ENCODE results near the gene RASEF.
A peak's percentile ranks its signal among the peaks of the same experiment; 100 is the strongest.

The RASEF gene

GRCh38 chr9:82961504-82962125, 101.3 kb downstream of the RASEF start:
- Histone ChIP-seq H3K36me3 (ENCODE audit: low read length) (no peaks in the 10 kb centered on the region), H2AFZ (ENCODE audit: low read depth, low read length, severe bottlenecking) (no peak overlapping the region), H3K9ac (ENCODE audit: low read length) (no peak overlapping the region), H4K20me1 (ENCODE audit: low read depth, low read length) (no peaks in the 10 kb centered on the region), H3K4me2 (ENCODE audit: low read depth, low read length, poor library complexity, severe bottlenecking) (no peak overlapping the region), H3F3A (ENCODE audit: insufficient read depth) (no peaks in the 10 kb centered on the region), H3K9me3 (ENCODE audit: insufficient read depth, low read length) (no peaks in the 10 kb centered on the region), H3K79me2 (ENCODE audit: insufficient read depth, low read length) (no peaks in the 10 kb centered on the region), H3K9me2 (replicated peaks; ENCODE audit: insufficient read depth, low read length) (no peaks in the 10 kb centered on the region), H3K4me3 (ENCODE audit: insufficient read depth, low read length, poor library complexity, severe bottlenecking) (no peak overlapping the region), H3K27ac (ENCODE audit: low read depth, low read length) (no peak overlapping the region), H3K27me3 (ENCODE audit: low read length) (no peaks in the 10 kb centered on the region)
- TF ChIP-seq EZH2phosphoT487 (conservative IDR thresholded peaks at IDR 0.05; ENCODE audit: low read length): no peak
- TF ChIP-seq, protein P1, sequence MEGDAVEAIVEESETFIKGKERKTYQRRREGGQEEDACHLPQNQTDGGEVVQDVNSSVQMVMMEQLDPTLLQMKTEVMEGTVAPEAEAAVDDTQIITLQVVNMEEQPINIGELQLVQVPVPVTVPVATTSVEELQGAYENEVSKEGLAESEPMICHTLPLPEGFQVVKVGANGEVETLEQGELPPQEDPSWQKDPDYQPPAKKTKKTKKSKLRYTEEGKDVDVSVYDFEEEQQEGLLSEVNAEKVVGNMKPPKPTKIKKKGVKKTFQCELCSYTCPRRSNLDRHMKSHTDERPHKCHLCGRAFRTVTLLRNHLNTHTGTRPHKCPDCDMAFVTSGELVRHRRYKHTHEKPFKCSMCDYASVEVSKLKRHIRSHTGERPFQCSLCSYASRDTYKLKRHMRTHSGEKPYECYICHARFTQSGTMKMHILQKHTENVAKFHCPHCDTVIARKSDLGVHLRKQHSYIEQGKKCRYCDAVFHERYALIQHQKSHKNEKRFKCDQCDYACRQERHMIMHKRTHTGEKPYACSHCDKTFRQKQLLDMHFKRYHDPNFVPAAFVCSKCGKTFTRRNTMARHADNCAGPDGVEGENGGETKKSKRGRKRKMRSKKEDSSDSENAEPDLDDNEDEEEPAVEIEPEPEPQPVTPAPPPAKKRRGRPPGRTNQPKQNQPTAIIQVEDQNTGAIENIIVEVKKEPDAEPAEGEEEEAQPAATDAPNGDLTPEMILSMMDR (IDR thresholded peaks at IDR 0.05; ENCODE audit: insufficient read depth, low read length, poor library complexity, severe bottlenecking): peak; percentile 52

GRCh38 chr9:82957529-82958379, 105.2 kb downstream of the RASEF start:
- no peaks in the 10 kb centered on the region for H3K9me3 ChIP-seq (ENCODE audit: insufficient read depth, low read length)
- TF ChIP-seq, protein P1 (IDR thresholded peaks at IDR 0.05; ENCODE audit: insufficient read depth, low read length, poor library complexity, severe bottlenecking): no peak
- TF ChIP-seq EZH2phosphoT487 (conservative IDR thresholded peaks at IDR 0.05; ENCODE audit: low read length): no peak

DNA sequence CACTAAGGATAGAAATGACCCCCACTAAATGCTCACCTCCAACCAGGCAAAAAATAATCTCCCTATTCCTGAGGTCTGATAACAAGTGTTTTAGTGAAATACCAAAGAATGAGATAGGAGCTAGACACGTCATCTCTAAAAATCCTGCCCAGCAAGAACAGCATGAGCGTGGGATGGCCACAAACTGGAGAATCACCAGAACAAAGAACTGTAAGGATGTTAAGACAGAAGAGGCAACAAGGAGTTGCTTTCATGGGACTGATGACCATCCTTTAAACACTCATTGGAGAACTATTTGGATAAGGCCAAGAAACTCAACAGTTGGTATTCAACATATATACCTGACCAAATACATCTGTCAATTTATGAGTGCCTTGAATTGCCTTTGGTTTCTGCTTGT, 113.7 kb downstream of the RASEF start:
- H3K9ac ChIP-seq (ENCODE audit: low read length): no peak overlapping the region
- no peaks in the 10 kb centered on the region for H3K9me2 ChIP-seq (replicated peaks; ENCODE audit: insufficient read depth, low read length)
- H3K27ac ChIP-seq (ENCODE audit: low read depth, low read length): no peak overlapping the region
- no peaks in the 10 kb centered on the region for H3K27me3 ChIP-seq (ENCODE audit: low read length)
- H3K79me2 ChIP-seq (ENCODE audit: insufficient read depth, low read length): no peaks in the 10 kb centered on the region
- H3K4me3 ChIP-seq (ENCODE audit: insufficient read depth, low read length, poor library complexity, severe bottlenecking): no peak overlapping the region
- H2AFZ ChIP-seq (ENCODE audit: low read depth, low read length, severe bottlenecking): no peak overlapping the region
- no peaks in the 10 kb centered on the region for H4K20me1 ChIP-seq (ENCODE audit: low read depth, low read length)
- TF ChIP-seq, protein P1 (IDR thresholded peaks at IDR 0.05; ENCODE audit: insufficient read depth, low read length, poor library complexity, severe bottlenecking): no peak
- TF ChIP-seq EZH2phosphoT487 (conservative IDR thresholded peaks at IDR 0.05; ENCODE audit: low read length): no peak
- H3K4me2 ChIP-seq (ENCODE audit: low read depth, low read length, poor library complexity, severe bottlenecking): no peak overlapping the region
- no peaks in the 10 kb centered on the region for H3K9me3 ChIP-seq (ENCODE audit: insufficient read depth, low read length)
- no peaks in the 10 kb centered on the region for H3K36me3 ChIP-seq (ENCODE audit: low read length)
- H3F3A ChIP-seq (ENCODE audit: insufficient read depth): no peaks in the 10 kb centered on the region

More at GRCh38 chr9:82957529-82958379, 105.2 kb downstream of the RASEF start:
- H3F3A ChIP-seq (ENCODE audit: insufficient read depth): no peaks in the 10 kb centered on the region
- H3K27me3 ChIP-seq (ENCODE audit: low read length): no peaks in the 10 kb centered on the region
- no peak overlapping the region for H3K27ac ChIP-seq (ENCODE audit: low read depth, low read length)
- H2AFZ ChIP-seq (ENCODE audit: low read depth, low read length, severe bottlenecking): no peak overlapping the region
- no peaks in the 10 kb centered on the region for H3K79me2 ChIP-seq (ENCODE audit: insufficient read depth, low read length)
- H3K4me3 ChIP-seq (ENCODE audit: insufficient read depth, low read length, poor library complexity, severe bottlenecking): no peak overlapping the region
- no peaks in the 10 kb centered on the region for H4K20me1 ChIP-seq (ENCODE audit: low read depth, low read length)
- no peaks in the 10 kb centered on the region for H3K36me3 ChIP-seq (ENCODE audit: low read length)
- no peak overlapping the region for H3K4me2 ChIP-seq (ENCODE audit: low read depth, low read length, poor library complexity, severe bottlenecking)
- no peak overlapping the region for H3K9ac ChIP-seq (ENCODE audit: low read length)
- H3K9me2 ChIP-seq (replicated peaks; ENCODE audit: insufficient read depth, low read length): no peaks in the 10 kb centered on the region

Measured in SU-DHL-6 (cell line).